Psoas muscle (tissue), 8 donors: ENCODE measurements around the gene PPP6C. TPM values are rescaled to one million over a fixed set of nuclear protein-coding genes. Genes with fewer than 3 reads are reported as not detected.

Experiments used
- ATAC-seq, 4 donors: fragments of 200-7000 bp; cut with Tn5 transposase; one replicate each; pipeline ENCODE4 v1.9.1; 2020; ENCODE audit warnings: moderate library complexity in 3 of 4, mild to moderate bottlenecking in 2 of 4
- DNase-seq, 2 donors: peaks; one replicate each; pipeline ENCODE4 v3.0.0-alpha.2; 2020
- H3K27ac ChIP-seq: fragments of 200-600 bp; one replicate; pipeline ENCODE4 v1.8.0; 2022
- H3K27me3 ChIP-seq, 3 donors: fragments of 200-600 bp in 1 of 3; one replicate each; pipeline versions ENCODE4 v1.6.1 to v1.8.0; 2013 to 2022; ENCODE audit warnings: low read length in 2 of 3, mild to moderate bottlenecking in 2 of 3, moderate library complexity in 1 of 3; ENCODE audit not compliant: insufficient read depth in 3 of 3
- H3K36me3 ChIP-seq, 2 donors: fragments of 200-600 bp in 1 of 2; one replicate each; pipeline versions ENCODE4 v1.6.1 to v1.8.0; 2013 to 2022; ENCODE audit warnings: low read depth in 1 of 2, mild to moderate bottlenecking in 1 of 2, moderate library complexity in 1 of 2; ENCODE audit not compliant: insufficient read depth in 1 of 2
- H3K4me1 ChIP-seq: fragments of 200-600 bp; one replicate; pipeline ENCODE4 v1.8.0; 2022
- H3K4me3 ChIP-seq: fragments of 200-600 bp; one replicate; pipeline ENCODE4 v1.8.0; 2022; ENCODE audit warnings: mild to moderate bottlenecking
- H3K9me3 ChIP-seq: fragments of 200-600 bp; one replicate; pipeline ENCODE4 v1.8.0; 2022
- WGBS, 3 donors: extraction: QIAGEN DNeasy Blood & Tissue Kit; methylation state at CpG; one replicate each; pipeline versions ENCODE4 v1.1.6 to v1.1.7; 2013; 5-methylcytosine and 5-hydroxymethylcytosine counted together
- intact Hi-C, 2 donors: fragments of 100-400 bp; cut with DNase I; formaldehyde crosslinking; loops; one replicate each; pipeline versions ENCODE4 v1.11.0 to v1.14.2; 2022
- polyA plus RNA-seq, 3 donors: library from polyadenylated mRNA; stranded (reverse); fragments of 200-250 nt; gene quantifications; one replicate each; pipeline ENCODE4 v1.2.3, GENCODE V29; 2013
- total RNA-seq, 4 donors: library from RNA; stranded (reverse); fragmentation: NEBNext Ultra II Directional in 2 of 4; extraction: Animal tissue kit (Norgen Biotek cat#: 25700) in 2 of 4; gene quantifications; one replicate each; pipeline versions ENCODE4 v1.2.1 to v1.2.4, GENCODE V29; 2021 to 2023
- TF ChIP-seq, protein P1 (sequence below): fragments of 200-600 bp; IDR thresholded peaks from one replicate; pipeline ENCODE4 v1.8.0; 2022; ENCODE audit warnings: antibody characterized with exemption
- donor health status: healthy with polysubstance abuse.
- donor health status: DM: no; HTN: no; CAD: no; lungs with moderate emphysema.
- donor health status: Bipolar disorder and iron deficiency.
- donor health status: healthy.
- donor health status: DM: yes; HTN: yes; CAD: no.
- donor health status: DM: no; HTN: no; CAD: no.
- donor health status: DM: no; HTN: no; CAD: no.
- donor health status: DM: yes; HTN: yes; CAD: no.

The PPP6C gene
- total and polyA plus RNA-seq, 7 donors, result 29.9 to 91.6 (median 56.6) TPM

DNA sequence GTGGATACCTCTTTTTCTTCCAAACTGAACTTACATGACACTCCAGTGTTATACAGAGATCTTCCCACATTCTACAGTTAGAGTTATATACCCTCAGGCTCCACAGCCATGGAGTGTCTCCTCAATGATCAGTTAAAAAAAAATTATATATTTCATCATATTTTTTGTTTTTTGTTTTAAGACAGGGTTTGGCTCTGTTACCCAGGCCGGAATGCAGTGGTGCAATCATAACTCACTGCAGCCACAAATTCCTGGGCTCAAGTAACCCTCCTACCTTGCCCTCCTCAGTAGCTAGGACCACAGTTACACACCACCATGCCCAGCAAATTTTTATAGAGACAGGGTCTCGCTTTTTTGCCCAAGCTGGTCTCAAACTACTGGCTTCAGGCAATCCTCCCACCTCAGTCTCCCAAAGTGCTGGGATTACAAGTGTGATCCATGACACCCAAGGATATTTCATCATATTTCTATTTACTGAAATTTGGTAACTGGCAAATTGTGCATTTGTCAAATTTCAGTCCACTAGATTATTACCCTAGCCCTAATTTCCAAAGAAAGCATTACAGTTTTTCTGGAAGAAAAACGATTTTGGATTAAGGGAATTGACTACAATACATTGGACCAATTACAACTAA lies 28.2 kb downstream of the PPP6C start:
- H3K4me3 ChIP-seq, result no peak overlapping the region
- H3K4me1 ChIP-seq, result peaks cover 23% of the 10 kb centered on the region
- peak; percentile 33 to 49 (median 48) for ATAC-seq
- no peaks in the 10 kb centered on the region for H3K27me3 ChIP-seq
- TF ChIP-seq, protein P1, sequence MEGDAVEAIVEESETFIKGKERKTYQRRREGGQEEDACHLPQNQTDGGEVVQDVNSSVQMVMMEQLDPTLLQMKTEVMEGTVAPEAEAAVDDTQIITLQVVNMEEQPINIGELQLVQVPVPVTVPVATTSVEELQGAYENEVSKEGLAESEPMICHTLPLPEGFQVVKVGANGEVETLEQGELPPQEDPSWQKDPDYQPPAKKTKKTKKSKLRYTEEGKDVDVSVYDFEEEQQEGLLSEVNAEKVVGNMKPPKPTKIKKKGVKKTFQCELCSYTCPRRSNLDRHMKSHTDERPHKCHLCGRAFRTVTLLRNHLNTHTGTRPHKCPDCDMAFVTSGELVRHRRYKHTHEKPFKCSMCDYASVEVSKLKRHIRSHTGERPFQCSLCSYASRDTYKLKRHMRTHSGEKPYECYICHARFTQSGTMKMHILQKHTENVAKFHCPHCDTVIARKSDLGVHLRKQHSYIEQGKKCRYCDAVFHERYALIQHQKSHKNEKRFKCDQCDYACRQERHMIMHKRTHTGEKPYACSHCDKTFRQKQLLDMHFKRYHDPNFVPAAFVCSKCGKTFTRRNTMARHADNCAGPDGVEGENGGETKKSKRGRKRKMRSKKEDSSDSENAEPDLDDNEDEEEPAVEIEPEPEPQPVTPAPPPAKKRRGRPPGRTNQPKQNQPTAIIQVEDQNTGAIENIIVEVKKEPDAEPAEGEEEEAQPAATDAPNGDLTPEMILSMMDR, result no peak
- H3K27ac ChIP-seq, result peak overlapping the region; percentile 21
- no peaks in the 10 kb centered on the region for H3K9me3 ChIP-seq
- H3K36me3 ChIP-seq, result peaks cover 2 to 20% of the 10 kb centered on the region in 2 donors
- DNase-seq, result peak in 1 of 2 donors; percentile 31
- 52 to 70% (median 58%) methylated on average over 3 of the region's 3 CpGs for WGBS, 3 donors
- intact Hi-C loops, result no loop called here

- Histone ChIP-seq H3K36me3 (peaks cover 2 to 23% of the 10 kb centered on the region in 2 donors), H3K27ac (peak overlapping the region; percentile 21), H3K4me3 (no peak overlapping the region), H3K27me3 (no peaks in the 10 kb centered on the region), H3K9me3 (no peaks in the 10 kb centered on the region), H3K4me1 (peaks cover 18% of the 10 kb centered on the region)
- TF ChIP-seq, protein P1, result no peak
- DNase-seq (no peak), ATAC-seq (no peak)
- intact Hi-C loops, result no loop called here
Measured at GRCh38 chr9:125160750-125161149, 28.9 kb downstream of the PPP6C start.

DNA sequence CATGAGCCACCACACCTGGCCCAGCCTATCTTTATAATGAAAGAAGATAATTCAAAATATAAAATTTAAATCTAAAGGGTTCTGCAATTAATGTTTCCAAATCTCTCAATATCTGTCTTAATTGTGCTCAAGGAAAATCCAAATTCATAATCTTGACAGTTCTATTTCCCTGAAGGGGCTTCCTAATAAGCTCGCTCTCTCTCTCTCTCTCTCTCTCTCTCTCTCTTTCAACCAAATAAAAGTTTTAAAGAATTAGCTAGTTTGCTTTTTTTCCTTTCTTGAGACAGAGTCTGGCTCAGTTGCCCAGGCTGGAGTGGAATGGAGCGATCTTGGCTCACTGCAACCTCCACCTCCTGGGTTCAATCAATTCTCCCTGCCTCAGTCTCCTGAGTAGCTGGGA lies 33.1 kb downstream of the PPP6C start:
- Histone ChIP-seq H3K4me3 (no peak overlapping the region), H3K27ac (no peak overlapping the region), H3K9me3 (no peaks in the 10 kb centered on the region), H3K4me1 (peaks cover 26% of the 10 kb centered on the region), H3K36me3 (peaks cover 8 to 46% of the 10 kb centered on the region in 2 donors), H3K27me3 (no peaks in the 10 kb centered on the region)
- intact Hi-C loops, result no loop called here
- TF ChIP-seq, protein P1, result no peak
- 96 to 100% (median 97%) methylated on average over 2 of the region's 2 CpGs for WGBS, 3 donors
- DNase-seq (no peak), ATAC-seq (no peak)

GRCh38 chr9:125153712-125154367 lies 35.8 kb downstream of the PPP6C start:
- TF ChIP-seq, protein P1, result no peak
- no peaks in the 10 kb centered on the region for H3K27me3 ChIP-seq
- ATAC-seq, result peak; percentile 47 to 77 (median 70)
- DNase-seq, result no peak
- H3K36me3 ChIP-seq, result peaks cover 8 to 73% of the 10 kb centered on the region in 2 donors
- peak overlapping the region; percentile 72 for H3K27ac ChIP-seq
- WGBS, 3 donors, result 57 to 72% (median 62%) methylated on average over 4 of the region's 4 CpGs
- peaks cover 17% of the 10 kb centered on the region for H3K4me1 ChIP-seq
- intact Hi-C loops, result no loop called here
- no peaks in the 10 kb centered on the region for H3K9me3 ChIP-seq
- H3K4me3 ChIP-seq, result no peak overlapping the region
